GM12878 (cell line): ENCODE measurements around the gene LIX1. TPM values are rescaled to one million over a fixed set of nuclear protein-coding genes. Genes with fewer than 3 reads are reported as not detected.

Experiments used
- ATAC-seq: fragments of 200-7000 bp; cut with Tn5 transposase; 3 replicates; pipeline ENCODE4 v1.9.1; 2020; ENCODE audit warnings: mild to moderate bottlenecking, moderate library complexity
- BruUV-seq: library from RNA; stranded (reverse); fragments of 400-500 nt; replicated peaks from 2 replicates; lab custom pipeline; 2021; lab: Mats Ljungman, UMichigan
- CTCF ChIA-PET: fragments of 300-600 bp; sonication (Branson Sonifier 250); formaldehyde crosslinking; extraction: SDS; loops from one replicate; lab custom pipeline; 2021; ENCODE audit warnings: inconsistent platforms; lab: Yijun Ruan, JAX
- POLR2A ChIA-PET: fragments of 350-600 bp; formaldehyde crosslinking; extraction: SDS; loops from one replicate; lab custom pipeline; 2021; ENCODE audit warnings: inconsistent platforms; lab: Charles Lee
- RAD21 ChIA-PET: fragments of 300-600 bp; sonication (Branson Sonifier 250); formaldehyde crosslinking; loops from one replicate; lab custom pipeline; 2023; ENCODE audit warnings: antibody characterized with exemption; ENCODE audit not compliant: unreplicated experiment; lab: Charles Lee
- SMC1A ChIA-PET: fragments of 300-600 bp; sonication (Branson Sonifier 250); formaldehyde crosslinking; loops from one replicate; lab custom pipeline; 2023; ENCODE audit not compliant: unreplicated experiment, uncharacterized antibody; lab: Charles Lee
- DNase-seq: peaks from one replicate; pipeline ENCODE4 v3.0.0-alpha.2; 2011; ENCODE audit warnings: low read depth, low spot score
- FAIRE-seq: peaks from 3 replicates; lab custom pipeline; 2011; peaks lifted over from hg19 to GRCh38; lab: Jason Lieb, UNC
- H2AFZ ChIP-seq: 2 replicates; pipeline ENCODE4 v1.6.0; 2011; ENCODE audit warnings: low read depth, low read length, control low read depth; ENCODE audit not compliant: control insufficient read depth
- H3K27ac ChIP-seq: 2 replicates; pipeline ENCODE4 v1.5.1; 2011; ENCODE audit warnings: control low read depth; ENCODE audit not compliant: control insufficient read depth, insufficient read depth
- H3K27me3 ChIP-seq, 2 experiments: replicated peaks in 1 of 2; 2 replicates each; pipeline versions ENCODE4 v1.6.0 to v1.6.1; 2011; ENCODE audit warnings: low read length in 1 of 2; ENCODE audit not compliant: control insufficient read depth in 2 of 2, insufficient read depth in 2 of 2
- H3K36me3 ChIP-seq, 2 experiments: 2 replicates each; pipeline ENCODE4 v1.5.1; 2011; ENCODE audit warnings: low read length in 1 of 2; ENCODE audit not compliant: control insufficient read depth in 2 of 2, insufficient read depth in 2 of 2
- H3K4me1 ChIP-seq: 2 replicates; pipeline ENCODE4 v1.6.1; 2011; ENCODE audit warnings: mild to moderate bottlenecking, low read length, moderate library complexity, mixed read lengths; ENCODE audit not compliant: control insufficient read depth, insufficient read depth
- H3K4me2 ChIP-seq: 2 replicates; pipeline ENCODE4 v1.6.0; 2011; ENCODE audit warnings: control low read depth; ENCODE audit not compliant: control insufficient read depth, insufficient read depth
- H3K4me3 ChIP-seq: fragments of 200-600 bp; sonication (generic); 2 replicates; pipeline ENCODE4 v1.5.1; 2016
- H3K79me2 ChIP-seq: 2 replicates; pipeline ENCODE4 v1.6.0; 2011; ENCODE audit warnings: low read length; ENCODE audit not compliant: control insufficient read depth, insufficient read depth
- H3K9ac ChIP-seq: 2 replicates; pipeline ENCODE4 v1.8.0; 2011; ENCODE audit warnings: low read length, control low read depth, mixed read lengths; ENCODE audit not compliant: control insufficient read depth, insufficient read depth
- H3K9me3 ChIP-seq: replicated peaks from 3 replicates; pipeline ENCODE4 v1.5.1; 2011; ENCODE audit warnings: mild to moderate bottlenecking, low read length; ENCODE audit not compliant: control insufficient read depth, insufficient read depth
- H4K20me1 ChIP-seq: 2 replicates; pipeline ENCODE4 v1.6.0; 2011; ENCODE audit not compliant: control insufficient read depth, insufficient read depth
- ASH2L ChIP-seq: fragments of 300-600, 200-600 bp; sonication (generic); IDR thresholded peaks from 2 replicates; pipeline ENCODE4 v1.6.1; 2017; ENCODE audit warnings: low read depth, mild to moderate bottlenecking, borderline replicate concordance
- BACH1 ChIP-seq: fragments of 450-650 bp; IDR thresholded peaks from 2 replicates; pipeline ENCODE4 v1.6.1; 2017; ENCODE audit warnings: mild to moderate bottlenecking, borderline replicate concordance
- BCL11A ChIP-seq: IDR thresholded peaks from 2 replicates; pipeline ENCODE4 v1.6.1; 2011; ENCODE audit warnings: low read depth, low read length
- EGR1 ChIP-seq, 2 experiments: IDR thresholded peaks; 1 replicate in 1 of 2; 2 replicates in 1 of 2; pipeline ENCODE4 v1.6.1; 2011 to 2012; ENCODE audit warnings: low read depth in 2 of 2, low read length in 2 of 2, borderline replicate concordance in 1 of 2, mild to moderate bottlenecking in 1 of 2, moderate library complexity in 1 of 2
- ELK1 ChIP-seq: IDR thresholded peaks from 2 replicates; pipeline ENCODE4 v1.6.1; 2012; ENCODE audit warnings: low read depth, low read length, improper control_type of control experiment
- GATAD2B ChIP-seq: fragments of 450-650 bp; conservative IDR thresholded peaks from 2 replicates; pipeline ENCODE4 v1.6.1; 2017; ENCODE audit warnings: low read depth, mild to moderate bottlenecking, moderate library complexity
- IKZF2 ChIP-seq, 2 experiments: fragments of 450-650 bp; IDR thresholded peaks; 2 replicates each; pipeline ENCODE4 v1.6.1; 2017; ENCODE audit warnings: mild to moderate bottlenecking in 2 of 2, moderate library complexity in 2 of 2
- KDM1A ChIP-seq: fragments of 200-600 bp; sonication (generic); IDR thresholded peaks from 2 replicates; pipeline ENCODE4 v1.6.1; 2016; ENCODE audit warnings: borderline replicate concordance
- MEF2B ChIP-seq: fragments of 450-650 bp; IDR thresholded peaks from 2 replicates; pipeline ENCODE4 v1.6.1; 2018; ENCODE audit warnings: mild to moderate bottlenecking, moderate library complexity; ENCODE audit not compliant: partially characterized antibody, poor library complexity, severe bottlenecking
- MYB ChIP-seq: fragments of 150-350 bp; IDR thresholded peaks from 2 replicates; pipeline ENCODE4 v1.6.1; 2014; ENCODE audit warnings: mild to moderate bottlenecking, low read depth, low read length, borderline replicate concordance
- PKNOX1 ChIP-seq: fragments of 450-650 bp; IDR thresholded peaks from 2 replicates; pipeline ENCODE4 v1.6.1; 2016; ENCODE audit warnings: mild to moderate bottlenecking
- POU2F2 ChIP-seq: IDR thresholded peaks from 3 replicates; pipeline ENCODE4 v1.6.1; 2011; ENCODE audit warnings: low read depth, mild to moderate bottlenecking, low read length, borderline replicate concordance
- RCOR1 ChIP-seq: conservative IDR thresholded peaks from 2 replicates; pipeline ENCODE4 v1.6.1; 2012; ENCODE audit warnings: low read depth, low read length, improper control_type of control experiment
- SPI1 ChIP-seq: IDR thresholded peaks from 2 replicates; pipeline ENCODE4 v1.6.1; 2011; ENCODE audit warnings: low read depth, mild to moderate bottlenecking, low read length, moderate library complexity, borderline replicate concordance; ENCODE audit not compliant: insufficient read depth
- SRF ChIP-seq, 2 experiments: IDR thresholded peaks; 2 replicates each; pipeline ENCODE4 v1.6.1; 2011; ENCODE audit warnings: low read depth in 2 of 2, low read length in 2 of 2, mild to moderate bottlenecking in 1 of 2, moderate library complexity in 1 of 2
- USF2 ChIP-seq: IDR thresholded peaks from 2 replicates; pipeline ENCODE4 v1.6.1; 2011; ENCODE audit warnings: low read depth, low read length, improper control_type of control experiment, borderline replicate concordance
- ZBED1 ChIP-seq: IDR thresholded peaks from 2 replicates; pipeline ENCODE4 v1.6.1; 2016; ENCODE audit warnings: borderline replicate concordance
- ZBTB33 ChIP-seq: fragments of 450-650 bp; IDR thresholded peaks from 2 replicates; pipeline ENCODE4 v1.6.1; 2017; ENCODE audit warnings: mild to moderate bottlenecking
- ZNF207 ChIP-seq: fragments of 450-650 bp; IDR thresholded peaks from 2 replicates; pipeline ENCODE4 v1.6.1; 2014; ENCODE audit warnings: antibody characterized with exemption, mild to moderate bottlenecking, borderline replicate concordance
- ZNF24 ChIP-seq: fragments of 450-650 bp; IDR thresholded peaks from 2 replicates; pipeline ENCODE4 v1.6.1; 2017; ENCODE audit warnings: antibody characterized with exemption, mild to moderate bottlenecking
- WGBS: methylation state at CpG from one replicate; pipeline ENCODE4 v1.1.6; 2016; ENCODE audit warnings: low lambda C conversion rate; ENCODE audit not compliant: insufficient replicate concordance, insufficient coverage; ENCODE audit errors: missing lambda C conversion rate; 5-methylcytosine and 5-hydroxymethylcytosine counted together
- in situ Hi-C: fragments of 300-500 bp; cut with MboI; formaldehyde crosslinking; loops from 9 replicates; pipeline ENCODE4 v1.14.3; 2018; ENCODE audit warnings: mixed read lengths
- intact Hi-C: fragments of 100-400 bp; cut with micrococcal nuclease; formaldehyde crosslinking; loops from one replicate; pipeline ENCODE4 v1.14.2; 2022; ENCODE audit not compliant: unreplicated experiment
- polyA plus RNA-seq, 11 experiments: library from polyadenylated mRNA; depleted of rRNA in 4 of 11; unstranded in 6 of 11; stranded (reverse) in 5 of 11; fragments of >200 nt; fragmentation: Nextera tagmentation in 4 of 11; fragmentation: Illumina TruSeq in 1 of 11; extraction: Ambion mirVana in 4 of 11; extraction: Trizol in 1 of 11; gene quantifications; 1 replicate in 1 of 11; 2 replicates in 10 of 11; pipeline versions ENCODE4 v1.2.1 to v1.2.3, GENCODE V29; 2011 to 2016; ENCODE audit warnings: inconsistent platforms in 2 of 11, missing spikeins in 2 of 11, low read depth in 1 of 11
- total RNA-seq, 4 experiments: library from RNA; depleted of rRNA in 3 of 4; stranded (reverse); fragments of >200 nt in 3 of 4; fragmentation: Illumina TruSeq in 1 of 4; extraction: Trizol in 1 of 4; gene quantifications; 2 replicates each; pipeline versions ENCODE4 v1.2.1 to v1.2.3, GENCODE V29; 2013 to 2021

LIX1 gene
- total and polyA plus RNA-seq, 10 of the 15 experiments (the other 5 are each of a cell fraction or from before 2014, with no cell fraction given) = 0.02 to 0.07 (median 0.04) TPM; not detected in 5

GRCh38 chr5:97098922-97099321, 43.5 kb downstream of the LIX1 start:
- H3K79me2 ChIP-seq = no peaks in the 10 kb centered on the region
- in situ Hi-C loops (no loop called here), intact Hi-C loops (no loop called here)
- no peaks in the 10 kb centered on the region for H4K20me1 ChIP-seq
- H2AFZ ChIP-seq = peak overlapping the region; percentile 58
- 0 out of 2 replicates have a peak overlapping the region, but pooled peaks have one; percentile 47 for H3K4me2 ChIP-seq
- peaks cover 26% of the 10 kb centered on the region for H3K4me1 ChIP-seq
- SMC1A ChIA-PET = interaction anchor here (1.0 to 1.5 kb wide), 4 partner anchors 35 to 229 kb away, joined by 3 to 4 read pairs (median 4); no protein-coding TSS in a partner anchor
- H3K4me3 ChIP-seq = 0 out of 2 replicates have a peak overlapping the region, but pooled peaks have one; percentile 35
- FAIRE-seq = peak; percentile 31
- RAD21 ChIA-PET = interaction anchor here (1.2 kb wide), 1 partner anchor 44 kb away, joined by 4 read pairs; the partner anchor contains the start of gene LIX1
- H3K36me3 ChIP-seq = no peaks in the 10 kb centered on the region
- H3K9ac ChIP-seq = no peak overlapping the region; the same call in 1 of the 2 replicates
- no peak overlapping the region for H3K27ac ChIP-seq
- H3K27me3 ChIP-seq = no peaks in the 10 kb centered on the region
- no peaks in the 10 kb centered on the region; the same call in 2 of the 3 replicates for H3K9me3 ChIP-seq
- POLR2A ChIA-PET = no interaction called here
- no TSS peak for BruUV-seq
- WGBS = 0% methylated on average over 5 of the region's 5 CpGs
- no peak for DNase-seq
- peak; percentile 69 for ATAC-seq
- CTCF ChIA-PET = interaction anchor here (0.9 to 2.3 kb wide), 3 partner anchors 66 to 230 kb away, joined by 3 to 6 read pairs (median 3); no protein-coding TSS in a partner anchor
- TF ChIP-seq EGR1 (IDR thresholded peaks at IDR 0.05; ENCODE audit: borderline replicate concordance in 1 of 2, low read depth in 2 of 2, low read length in 2 of 2) (no peak), POU2F2 (peak; percentile 45; the same call in 1 of the 3 replicates), SPI1 (no peak), IKZF2 (IDR thresholded peaks at IDR 0.05) (0 out of 4 replicates have a peak, but pooled peaks of 1 of the 2 experiments have one; percentile 17), MYB (no peak), ELK1 (no peak), BACH1 (no peak), MEF2B (no peak), ZBTB33 (no peak), ZNF207 (no peak), ZBED1 (no peak), ZNF24 (no peak), BCL11A (no peak), SRF (IDR thresholded peaks at IDR 0.05; ENCODE audit: low read depth in 2 of 2, low read length in 2 of 2) (no peak), KDM1A (no peak), USF2 (no peak), RCOR1 (no peak), PKNOX1 (peak; percentile 46), GATAD2B (no peak), ASH2L (no peak)
